Measurements from ENCODE around the gene GORAB.

Gene GORAB

DNA sequence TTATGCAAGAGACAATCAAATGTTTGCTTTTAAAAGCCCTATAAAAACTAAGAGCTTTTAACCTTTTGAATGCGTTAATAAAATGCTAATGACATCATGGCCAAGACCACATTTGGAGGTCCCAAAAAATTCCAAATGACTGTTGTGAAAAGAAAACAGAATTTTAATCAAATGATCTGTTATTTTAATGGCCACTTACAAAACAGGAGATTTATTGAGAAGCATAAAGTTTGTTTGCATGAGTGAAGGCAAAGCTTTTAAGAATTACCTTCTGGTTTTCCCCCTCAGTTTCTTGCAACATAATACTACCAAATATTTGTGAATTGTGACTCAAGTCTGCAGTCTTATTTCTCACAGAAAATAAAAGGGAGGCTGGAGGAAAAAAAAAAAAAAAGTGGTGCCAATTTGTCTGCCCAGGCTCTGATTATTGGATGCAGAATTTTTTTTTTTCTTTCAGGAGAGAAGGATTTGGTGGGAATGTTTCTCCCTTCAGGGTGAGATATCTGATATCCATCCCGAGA is 60.7 kb downstream of the GORAB start:
- no peak for DNase-seq (ENCODE audit: low read depth, low spot score)

DNA sequence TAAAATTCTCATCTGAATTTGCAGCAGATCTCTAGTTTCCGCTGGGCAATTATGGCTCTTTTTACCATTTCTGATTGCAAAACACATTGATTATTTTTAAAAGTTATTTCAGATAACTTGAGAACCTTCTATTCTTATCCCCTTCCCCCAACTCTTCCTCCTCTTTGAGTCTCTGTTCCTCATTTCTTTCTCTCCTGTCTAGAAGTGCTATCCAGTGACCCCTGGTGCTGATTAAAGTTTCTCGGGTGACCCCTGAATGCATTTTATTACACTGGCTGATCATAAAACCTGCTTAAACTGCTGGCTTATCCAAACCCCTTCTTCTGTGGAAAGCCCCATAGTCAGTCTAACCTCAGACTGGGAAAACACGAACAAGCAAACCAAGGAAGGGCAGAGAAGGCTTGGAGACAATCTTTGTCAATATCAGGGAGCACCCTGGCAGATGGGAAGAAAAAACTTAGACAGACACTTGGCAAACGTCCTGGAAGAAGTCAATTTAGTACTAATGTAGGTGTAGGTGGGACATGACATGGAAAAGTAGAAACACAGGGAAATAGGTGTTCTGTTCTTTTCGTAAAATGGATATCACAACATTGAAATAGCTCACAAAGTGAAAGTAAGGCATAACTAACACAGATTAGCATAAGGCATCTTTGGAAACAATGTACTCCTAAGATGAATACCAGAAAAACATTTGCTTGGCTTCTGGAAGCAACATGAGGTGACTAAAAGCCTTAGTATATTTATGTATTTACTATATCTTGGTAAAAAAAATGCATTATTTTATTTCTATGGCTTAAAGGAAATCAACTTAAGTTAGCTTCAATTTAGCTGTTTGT is 61.4 kb downstream of the GORAB start:
- DNase-seq (ENCODE audit: low read depth, low spot score): no peak

DNA sequence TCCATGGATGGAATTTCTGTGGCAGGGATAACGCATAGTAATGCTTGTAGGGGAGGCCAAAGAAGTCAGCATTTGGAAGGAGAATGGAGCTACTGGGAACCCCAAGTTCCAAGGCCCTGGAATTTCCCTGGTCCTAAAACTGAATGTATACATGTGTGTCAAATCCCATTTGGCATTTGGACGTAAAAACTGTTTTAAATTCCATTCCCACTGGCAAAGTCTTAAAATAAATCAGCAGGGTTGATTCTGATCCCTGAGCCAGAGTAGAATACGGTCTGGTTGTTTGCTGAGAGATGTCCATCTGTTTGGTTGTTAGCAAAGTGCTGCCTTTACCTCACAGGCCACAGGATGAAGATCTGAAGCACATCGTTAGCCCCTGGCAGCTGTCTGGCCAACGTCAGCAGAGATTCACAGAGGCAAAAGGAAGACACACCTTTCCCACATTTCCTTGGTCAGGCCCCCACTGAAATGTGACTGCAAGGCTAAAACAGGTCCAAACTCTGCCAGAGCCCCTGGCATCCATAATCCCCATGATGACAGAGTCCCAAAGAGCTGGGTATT is 62.2 kb downstream of the GORAB start:
- peak; percentile 9 for DNase-seq (ENCODE audit: low read depth, low spot score)

DNA sequence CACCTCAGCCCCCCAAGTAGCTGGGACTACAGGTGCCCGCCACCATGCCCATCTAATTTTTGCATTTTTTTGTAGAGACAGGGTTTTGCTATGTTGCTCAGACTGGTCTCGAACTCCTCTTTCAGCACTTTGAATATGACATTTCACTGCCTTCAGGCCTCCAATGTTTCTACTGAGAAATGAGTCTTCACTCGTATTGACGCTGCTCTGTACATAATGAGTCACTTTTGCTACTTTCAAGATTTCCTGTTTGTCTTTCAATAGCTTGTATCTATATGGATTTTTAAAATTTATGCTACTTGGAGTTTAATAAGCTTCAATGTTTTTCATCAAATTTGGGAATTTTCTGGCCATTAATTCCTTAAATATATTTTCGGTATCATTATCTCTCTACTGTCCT is 64.7 kb downstream of the GORAB start:
- DNase-seq (ENCODE audit: low read depth, low spot score): no peak

DNA sequence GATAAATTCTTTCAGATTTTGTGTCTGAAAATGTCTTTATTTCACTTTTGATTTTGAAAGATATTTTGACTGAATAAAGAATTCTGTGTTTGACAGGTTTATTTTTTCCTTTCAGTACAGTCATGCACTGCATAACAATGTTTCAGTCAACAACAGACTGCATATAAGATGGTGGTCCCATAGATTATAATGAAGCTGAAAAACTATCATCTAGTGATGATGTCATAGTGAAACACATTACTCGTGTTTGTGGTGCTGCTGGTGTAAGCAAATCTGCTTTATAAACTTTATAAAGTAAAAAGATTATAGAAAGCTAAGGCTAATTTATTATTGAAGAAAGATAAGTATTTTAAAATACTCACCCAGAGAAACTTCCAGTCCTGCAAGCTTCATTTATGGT is 66.7 kb downstream of the GORAB start:
- DNase-seq (ENCODE audit: low read depth, low spot score): no peak

DNA sequence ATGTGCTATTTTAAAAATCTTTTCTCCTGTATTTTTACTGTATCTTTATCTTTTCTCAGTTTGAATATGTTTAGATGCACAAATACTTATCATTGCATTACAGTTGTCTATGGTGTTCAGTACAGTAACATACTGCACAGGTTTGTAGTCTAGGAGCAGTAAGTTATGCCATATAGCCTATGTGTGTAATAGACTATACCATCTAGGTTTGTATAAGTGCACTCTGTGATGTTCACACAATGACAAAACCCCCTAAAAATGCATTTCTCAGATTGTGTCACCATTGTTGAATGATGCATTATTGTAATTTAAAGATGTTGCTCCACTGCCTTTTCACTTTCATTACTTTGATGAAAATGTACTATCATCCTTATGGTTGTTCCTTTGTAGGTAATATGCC is 67.1 kb downstream of the GORAB start:
- DNase-seq (ENCODE audit: low read depth, low spot score): no peak

DNA sequence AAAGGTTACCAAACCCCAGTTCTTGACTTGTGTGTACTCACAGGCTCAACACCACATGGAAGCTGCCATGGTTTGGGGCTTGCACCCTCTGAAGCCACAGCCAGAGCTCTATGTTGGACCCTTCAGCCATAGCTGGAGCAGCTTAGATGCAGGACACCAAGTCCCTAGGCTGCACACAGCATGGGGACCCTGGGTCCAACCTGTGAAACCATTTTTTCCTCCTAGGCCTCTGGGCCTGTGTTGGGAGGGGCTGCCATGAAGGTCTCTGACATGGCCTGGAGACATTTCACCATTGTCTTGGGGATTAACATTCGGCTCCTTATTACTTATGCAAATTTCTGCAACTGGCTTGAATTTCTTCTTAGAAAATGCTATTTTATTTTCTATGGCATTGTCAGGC is 69.9 kb downstream of the GORAB start:
- no peak for DNase-seq (ENCODE audit: low read depth, low spot score)
